ENCODE measurements around the gene GJD3. TPM values are rescaled to one million over a fixed set of nuclear protein-coding genes. Genes with fewer than 3 reads are reported as not detected.
A peak's percentile ranks its signal among the peaks of the same experiment; 100 is the strongest.

Gene GJD3
- not detected in 2 replicates for total RNA-seq (2011; cell fraction: chromatin; rRNA removed; ENCODE audit: low replicate concordance)
- total RNA-seq (2011; cell fraction: nucleolus; rRNA removed), result 0.50 and 0.66 TPM in 2 replicates
- not detected in 2 replicates for total RNA-seq (2011; cell fraction: nucleoplasm; rRNA removed)
- not detected in 2 replicates for total RNA-seq (2014; rRNA removed)
- not detected in 2 replicates for total RNA-seq (2014; rRNA removed; fragmentation: Illumina TruSeq; extraction: Trizol)
- total RNA-seq (2015; rRNA removed; fragmentation: Illumina TruSeq; extraction: Trizol), result not detected in 2 replicates
- total RNA-seq (2021), result 0.38 TPM in 1 of 2 replicates, not detected in the other
- not detected in 2 replicates for polyA plus RNA-seq (2011; rRNA removed)
- polyA plus RNA-seq (2011; cell fraction: cytosol; rRNA removed), result 0.24 TPM in 1 of 2 replicates, not detected in the other
- polyA plus RNA-seq (2011; cell fraction: nucleus; rRNA removed), result not detected in 2 replicates
- 0.46 and 2.9 TPM in 2 replicates for polyA plus RNA-seq (2012)
- not detected in 2 replicates for polyA plus RNA-seq (2014; fragmentation: Illumina TruSeq; extraction: Trizol)
- not detected for polyA plus RNA-seq (2014; fragmentation: Nextera tagmentation; extraction: Ambion mirVana)
- polyA plus RNA-seq (2014; rRNA removed), result 0.17 TPM in 1 of 2 replicates, not detected in the other
- polyA minus RNA-seq (2011; rRNA and poly(A)+ RNA removed), result not detected in 2 replicates
- not detected in 2 replicates for polyA minus RNA-seq (2011; cell fraction: cytosol; rRNA and poly(A)+ RNA removed)
- polyA minus RNA-seq (2011; cell fraction: nucleus; rRNA and poly(A)+ RNA removed), result 1.2 TPM in 1 of 2 replicates, not detected in the other
- Bru-seq, nascent RNA, result percentile 16 among the genes with signal in this experiment
- BruChase-seq, experiment 1, labeled RNA remaining after a 2-hour chase, result not detected
- BruChase-seq, experiment 2, labeled RNA remaining after a 6-hour chase, result not detected
- long read RNA-seq, experiment 1, result 0 reads
- long read RNA-seq, experiment 2, result 0 reads
- long read RNA-seq, experiment 3, result 0 reads

- ChIA-PET CTCF (ENCODE audit: low intra/inter-chr PET ratio) (interaction anchor here (0.6 to 1.0 kb wide), 3 partner anchors 29 to 542 kb away, joined by 3 read pairs; no protein-coding TSS in a partner anchor), POLR2A (interaction anchor here (1.0 kb wide), 3 partner anchors 9 to 168 kb away, joined by 3 to 4 read pairs (median 3); no protein-coding TSS in a partner anchor)
- H3K27ac ChIP-seq (ENCODE audit: extremely low read depth, low read depth, low read length), result 0 out of 3 replicates have a peak within 1 kb of the TSS, but pooled peaks have one; percentile 68
- peaks cover 3 to 46% of the 10 kb centered on the region in 2 experiments; a peak in 3 of 5 replicates for H3K4me1 ChIP-seq (replicated peaks in 1 of 2; ENCODE audit: control insufficient read depth in 2 of 2, insufficient read depth in 2 of 2, low read length in 2 of 2)
- H2AFZ ChIP-seq (ENCODE audit: low read depth, low read length), result peak within 1 kb of the TSS; percentile 87
- FAIRE-seq, result no peak
- DNase-seq (ENCODE audit: extremely low read depth in 1 of 4, low spot score in 3 of 4), result peak in 2 of 4 experiments; percentile 22 to 35
- WGBS (ENCODE audit: insufficient coverage, low coverage, missing lambda C conversion rate), result 74% methylated on average over 10 of the region's 22 CpGs
- TF ChIP-seq CEBPG (CRISPR knock-in tag; IDR thresholded peaks at IDR 0.05) (no peak), CEBPG (tag; conservative IDR thresholded peaks at IDR 0.05 in 1 of 2, IDR thresholded peaks at IDR 0.05 in 1 of 2) (no peak), RBM22 (IDR thresholded peaks at IDR 0.05; ENCODE audit: low read depth, low read length, poor library complexity, severe bottlenecking) (no peak), ZNF408 (CRISPR knock-in tag; IDR thresholded peaks at IDR 0.05; ENCODE audit: low read depth) (no peak), POLR2G (IDR thresholded peaks at IDR 0.05; ENCODE audit: low read depth, low read length) (peak; percentile 37)
- H3K9me1 ChIP-seq (ENCODE audit: control insufficient read depth, insufficient read depth, low read length), result no peaks in the 10 kb centered on the region
- ATAC-seq, result no peak
- H3K27me3 ChIP-seq (ENCODE audit: control insufficient read depth in 2 of 2, insufficient read depth in 2 of 2, low read length in 2 of 2), result no peaks in the 10 kb centered on the region
- H3K9me3 ChIP-seq (replicated peaks; ENCODE audit: control insufficient read depth, insufficient read depth, low read depth, low read length), result no peaks in the 10 kb centered on the region
- H3K9ac ChIP-seq (ENCODE audit: insufficient read depth in 1 of 2, low read depth in 2 of 2, low read length in 2 of 2), result peak within 1 kb of the TSS; percentile 63 to 96; a peak in 3 of 4 replicates
- no peaks in the 10 kb centered on the region for H4K20me1 ChIP-seq (replicated peaks; ENCODE audit: control insufficient read depth, insufficient read depth, low read length)
- H3K4me3 ChIP-seq, result peak within 1 kb of the TSS; percentile 58
- peak within 1 kb of the TSS; percentile 80 for H3K4me2 ChIP-seq (ENCODE audit: insufficient read depth, low read length)
- no peaks in the 10 kb centered on the region for H3K36me3 ChIP-seq (ENCODE audit: control insufficient read depth, insufficient read depth, low read length)
- H3K79me2 ChIP-seq (ENCODE audit: control insufficient read depth, insufficient read depth, low read length), result peaks cover 7% of the 10 kb centered on the region; the same call in 2 of the 3 replicates
- TSS peak; percentile 69 for BruUV-seq (replicated peaks)
- in situ Hi-C loops (cut with MboI), result loop anchor here (5.0 kb wide), 1 partner anchor 173 kb away; no protein-coding TSS in a partner anchor
- intact Hi-C loops (cut with micrococcal nuclease), result loop anchor here (10.0 kb wide), 1 partner anchor 111 kb away; no protein-coding TSS in a partner anchor
These were observed at the start of gene GJD3 for GRCh38 chr17:40364121-40364861. GJD3 (minus strand) TSS chr17:40364737; CDS start chr17:40363815, 922 bp downstream.

Data from K562 (cell line).